Peyer's patch (tissue), 4 donors: ENCODE measurements around the gene KCNK1.

Experiments
- POLR2A ChIP-seq, 2 donors: fragments of 450-650 bp; IDR thresholded peaks; one replicate each; pipeline ENCODE4 v1.5.1; 2017; ENCODE audit warnings: antibody characterized with exemption in 2 of 2, mild to moderate bottlenecking in 2 of 2, moderate library complexity in 2 of 2
- TF ChIP-seq, protein P1 (sequence below), 6 experiments: fragments of 450-650 bp in 4 of 6; fragments of 200-600 bp in 2 of 6; sonication (generic) in 1 of 6; IDR thresholded peaks; one replicate each; pipeline ENCODE4 v1.5.1; 2017 to 2019; ENCODE audit warnings: antibody characterized with exemption in 6 of 6, mild to moderate bottlenecking in 3 of 6, moderate library complexity in 1 of 6

DNA sequence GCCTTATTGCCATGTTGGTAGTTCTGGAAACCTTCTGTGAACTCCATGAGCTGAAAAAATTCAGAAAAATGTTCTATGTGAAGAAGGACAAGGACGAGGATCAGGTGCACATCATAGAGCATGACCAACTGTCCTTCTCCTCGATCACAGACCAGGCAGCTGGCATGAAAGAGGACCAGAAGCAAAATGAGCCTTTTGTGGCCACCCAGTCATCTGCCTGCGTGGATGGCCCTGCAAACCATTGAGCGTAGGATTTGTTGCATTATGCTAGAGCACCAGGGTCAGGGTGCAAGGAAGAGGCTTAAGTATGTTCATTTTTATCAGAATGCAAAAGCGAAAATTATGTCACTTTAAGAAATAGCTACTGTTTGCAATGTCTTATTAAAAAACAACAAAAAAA, 57.4 kb downstream of the KCNK1 start:
- TF ChIP-seq, protein P1, sequence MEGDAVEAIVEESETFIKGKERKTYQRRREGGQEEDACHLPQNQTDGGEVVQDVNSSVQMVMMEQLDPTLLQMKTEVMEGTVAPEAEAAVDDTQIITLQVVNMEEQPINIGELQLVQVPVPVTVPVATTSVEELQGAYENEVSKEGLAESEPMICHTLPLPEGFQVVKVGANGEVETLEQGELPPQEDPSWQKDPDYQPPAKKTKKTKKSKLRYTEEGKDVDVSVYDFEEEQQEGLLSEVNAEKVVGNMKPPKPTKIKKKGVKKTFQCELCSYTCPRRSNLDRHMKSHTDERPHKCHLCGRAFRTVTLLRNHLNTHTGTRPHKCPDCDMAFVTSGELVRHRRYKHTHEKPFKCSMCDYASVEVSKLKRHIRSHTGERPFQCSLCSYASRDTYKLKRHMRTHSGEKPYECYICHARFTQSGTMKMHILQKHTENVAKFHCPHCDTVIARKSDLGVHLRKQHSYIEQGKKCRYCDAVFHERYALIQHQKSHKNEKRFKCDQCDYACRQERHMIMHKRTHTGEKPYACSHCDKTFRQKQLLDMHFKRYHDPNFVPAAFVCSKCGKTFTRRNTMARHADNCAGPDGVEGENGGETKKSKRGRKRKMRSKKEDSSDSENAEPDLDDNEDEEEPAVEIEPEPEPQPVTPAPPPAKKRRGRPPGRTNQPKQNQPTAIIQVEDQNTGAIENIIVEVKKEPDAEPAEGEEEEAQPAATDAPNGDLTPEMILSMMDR (IDR thresholded peaks at IDR 0.05) = no peak
- no peak for TF ChIP-seq POLR2A (IDR thresholded peaks at IDR 0.05)
